HEK293 (cell line): ENCODE results near the gene MIA2.

Experiments
- BCL11B ChIP-seq: fragments of 450-650 bp; formaldehyde crosslinking; IDR thresholded peaks from 2 replicates; pipeline ENCODE4 v1.5.1; 2016; ENCODE audit warnings: low read depth, missing biosample characterization, missing genetic modification characterization
- BCL6B ChIP-seq: fragments of 450-650 bp; formaldehyde crosslinking; IDR thresholded peaks from 2 replicates; pipeline ENCODE4 v1.5.1; 2017; ENCODE audit warnings: missing biosample characterization, missing genetic modification characterization
- INSM2 ChIP-seq: fragments of 450-650 bp; formaldehyde crosslinking; IDR thresholded peaks from 2 replicates; pipeline ENCODE4 v1.5.1; 2016; ENCODE audit warnings: missing biosample characterization, missing genetic modification characterization
- KLF10 ChIP-seq: fragments of 450-650 bp; IDR thresholded peaks from 2 replicates; pipeline ENCODE4 v1.5.1; 2018; ENCODE audit warnings: missing biosample characterization, mild to moderate bottlenecking, missing genetic modification characterization
- KLF16 ChIP-seq: fragments of 450-650 bp; formaldehyde crosslinking; IDR thresholded peaks from 2 replicates; pipeline ENCODE4 v1.5.1; 2017; ENCODE audit warnings: missing biosample characterization, missing genetic modification characterization
- TSHZ1 ChIP-seq: fragments of 450-650 bp; formaldehyde crosslinking; IDR thresholded peaks from 2 replicates; pipeline ENCODE4 v1.5.1; 2016; ENCODE audit warnings: missing biosample characterization, missing genetic modification characterization, borderline replicate concordance
- ZBTB17 ChIP-seq: fragments of 450-650 bp; formaldehyde crosslinking; IDR thresholded peaks from 2 replicates; pipeline ENCODE4 v1.5.1; 2016; ENCODE audit warnings: missing biosample characterization, missing genetic modification characterization
- ZFHX2 ChIP-seq: fragments of 450-650 bp; formaldehyde crosslinking; conservative IDR thresholded peaks from 2 replicates; pipeline ENCODE4 v1.5.1; 2016; ENCODE audit warnings: missing biosample characterization, missing genetic modification characterization
- ZNF133 ChIP-seq: fragments of 450-650 bp; formaldehyde crosslinking; IDR thresholded peaks from 2 replicates; pipeline ENCODE4 v1.5.1; 2016; ENCODE audit warnings: missing biosample characterization, missing genetic modification characterization
- ZNF175 ChIP-seq: fragments of 450-650 bp; formaldehyde crosslinking; IDR thresholded peaks from 2 replicates; pipeline ENCODE4 v1.5.1; 2016; ENCODE audit warnings: missing biosample characterization, missing genetic modification characterization
- ZNF2 ChIP-seq: fragments of 450-650 bp; formaldehyde crosslinking; IDR thresholded peaks from 2 replicates; pipeline ENCODE4 v1.5.1; 2016; ENCODE audit warnings: missing biosample characterization, missing genetic modification characterization
- ZNF23 ChIP-seq: fragments of 450-650 bp; formaldehyde crosslinking; IDR thresholded peaks from 2 replicates; pipeline ENCODE4 v1.5.1; 2016; ENCODE audit warnings: missing biosample characterization, missing genetic modification characterization, borderline replicate concordance
- ZNF324 ChIP-seq: fragments of 450-650 bp; formaldehyde crosslinking; IDR thresholded peaks from 2 replicates; pipeline ENCODE4 v1.5.1; 2016; ENCODE audit warnings: missing biosample characterization, missing genetic modification characterization
- ZNF341 ChIP-seq: fragments of 450-650 bp; formaldehyde crosslinking; IDR thresholded peaks from 2 replicates; pipeline ENCODE4; 2016; ENCODE audit warnings: low read depth, missing biosample characterization, missing genetic modification characterization
- ZNF654 ChIP-seq: fragments of 450-650 bp; formaldehyde crosslinking; IDR thresholded peaks from 2 replicates; pipeline ENCODE4 v1.5.1; 2016; ENCODE audit warnings: low read depth, missing biosample characterization, missing genetic modification characterization
- ZNF692 ChIP-seq: fragments of 450-650 bp; formaldehyde crosslinking; IDR thresholded peaks from 2 replicates; pipeline ENCODE4 v1.5.1; 2016; ENCODE audit warnings: missing biosample characterization, missing genetic modification characterization
- ZNF768 ChIP-seq: fragments of 450-650 bp; formaldehyde crosslinking; IDR thresholded peaks from 2 replicates; pipeline ENCODE4 v1.5.1; 2018; ENCODE audit warnings: missing biosample characterization, mild to moderate bottlenecking, missing genetic modification characterization
- ZSCAN23 ChIP-seq: fragments of 450-650 bp; formaldehyde crosslinking; IDR thresholded peaks from 2 replicates; pipeline ENCODE4 v1.5.1; 2016; ENCODE audit warnings: missing biosample characterization, missing genetic modification characterization
- ZXDB ChIP-seq: fragments of 450-650 bp; formaldehyde crosslinking; IDR thresholded peaks from 2 replicates; pipeline ENCODE4 v1.5.1; 2016; ENCODE audit warnings: missing biosample characterization, missing genetic modification characterization
- TF ChIP-seq, protein P1 (sequence below): fragments of 450-650 bp; formaldehyde crosslinking; conservative IDR thresholded peaks from 2 replicates; pipeline ENCODE4 v1.5.1; 2016; ENCODE audit warnings: low read depth, missing biosample characterization, missing genetic modification characterization
- TF ChIP-seq, protein P2 (sequence below): fragments of 450-650 bp; formaldehyde crosslinking; IDR thresholded peaks from 2 replicates; pipeline ENCODE4 v1.5.1; 2016; ENCODE audit warnings: missing biosample characterization, missing genetic modification characterization

Gene MIA2

DNA sequence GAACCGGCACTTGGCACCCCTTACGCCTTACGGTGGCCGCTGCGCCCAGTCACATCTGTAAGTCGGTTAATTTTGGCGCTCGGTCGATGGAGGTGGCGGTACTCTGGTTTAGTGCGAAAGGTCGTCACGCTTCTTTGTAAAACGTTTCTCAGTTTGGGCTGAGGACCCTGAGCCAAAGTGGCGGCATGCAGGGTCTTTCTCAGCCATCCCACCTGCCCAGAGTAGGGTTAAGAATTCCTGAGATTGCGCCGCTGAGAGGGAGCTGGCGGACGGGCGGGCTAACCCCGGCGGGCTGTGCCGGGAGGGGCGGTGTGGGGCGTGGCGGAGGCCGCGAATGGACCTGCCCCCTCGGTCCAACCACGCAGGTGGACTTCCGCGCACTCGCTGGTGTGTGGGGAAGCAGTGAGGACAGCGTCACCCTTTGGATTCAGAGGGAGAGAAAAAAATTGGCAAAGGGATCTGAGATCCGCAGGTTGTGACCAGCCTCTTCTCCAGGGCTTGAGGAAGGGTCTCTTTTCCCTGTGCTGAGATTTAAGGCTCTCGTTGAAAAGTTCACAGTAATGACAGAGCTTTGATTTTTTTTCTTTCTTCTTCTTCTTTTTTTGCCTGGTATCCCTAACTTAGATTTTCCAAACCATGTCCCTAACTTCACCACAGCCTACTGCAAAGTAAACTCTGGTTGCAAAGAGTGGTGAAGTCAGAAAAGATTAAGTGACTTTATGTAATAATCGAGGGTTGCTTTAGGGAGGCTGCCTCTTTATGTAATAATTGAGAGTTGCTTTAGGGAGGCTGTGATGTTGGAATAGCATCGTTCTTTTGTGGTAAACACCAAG is 199.1 kb downstream of the MIA2 start (continued):
- TF ChIP-seq ZNF133 (tag by site-specific recombination): no peak
- no peak for TF ChIP-seq INSM2 (tag by site-specific recombination)
- TF ChIP-seq BCL11B: no peak
- 0 out of 2 replicates have a peak, but pooled peaks have one; percentile 4 for TF ChIP-seq ZNF654
- no peak for TF ChIP-seq BCL6B
- TF ChIP-seq, protein P1, sequence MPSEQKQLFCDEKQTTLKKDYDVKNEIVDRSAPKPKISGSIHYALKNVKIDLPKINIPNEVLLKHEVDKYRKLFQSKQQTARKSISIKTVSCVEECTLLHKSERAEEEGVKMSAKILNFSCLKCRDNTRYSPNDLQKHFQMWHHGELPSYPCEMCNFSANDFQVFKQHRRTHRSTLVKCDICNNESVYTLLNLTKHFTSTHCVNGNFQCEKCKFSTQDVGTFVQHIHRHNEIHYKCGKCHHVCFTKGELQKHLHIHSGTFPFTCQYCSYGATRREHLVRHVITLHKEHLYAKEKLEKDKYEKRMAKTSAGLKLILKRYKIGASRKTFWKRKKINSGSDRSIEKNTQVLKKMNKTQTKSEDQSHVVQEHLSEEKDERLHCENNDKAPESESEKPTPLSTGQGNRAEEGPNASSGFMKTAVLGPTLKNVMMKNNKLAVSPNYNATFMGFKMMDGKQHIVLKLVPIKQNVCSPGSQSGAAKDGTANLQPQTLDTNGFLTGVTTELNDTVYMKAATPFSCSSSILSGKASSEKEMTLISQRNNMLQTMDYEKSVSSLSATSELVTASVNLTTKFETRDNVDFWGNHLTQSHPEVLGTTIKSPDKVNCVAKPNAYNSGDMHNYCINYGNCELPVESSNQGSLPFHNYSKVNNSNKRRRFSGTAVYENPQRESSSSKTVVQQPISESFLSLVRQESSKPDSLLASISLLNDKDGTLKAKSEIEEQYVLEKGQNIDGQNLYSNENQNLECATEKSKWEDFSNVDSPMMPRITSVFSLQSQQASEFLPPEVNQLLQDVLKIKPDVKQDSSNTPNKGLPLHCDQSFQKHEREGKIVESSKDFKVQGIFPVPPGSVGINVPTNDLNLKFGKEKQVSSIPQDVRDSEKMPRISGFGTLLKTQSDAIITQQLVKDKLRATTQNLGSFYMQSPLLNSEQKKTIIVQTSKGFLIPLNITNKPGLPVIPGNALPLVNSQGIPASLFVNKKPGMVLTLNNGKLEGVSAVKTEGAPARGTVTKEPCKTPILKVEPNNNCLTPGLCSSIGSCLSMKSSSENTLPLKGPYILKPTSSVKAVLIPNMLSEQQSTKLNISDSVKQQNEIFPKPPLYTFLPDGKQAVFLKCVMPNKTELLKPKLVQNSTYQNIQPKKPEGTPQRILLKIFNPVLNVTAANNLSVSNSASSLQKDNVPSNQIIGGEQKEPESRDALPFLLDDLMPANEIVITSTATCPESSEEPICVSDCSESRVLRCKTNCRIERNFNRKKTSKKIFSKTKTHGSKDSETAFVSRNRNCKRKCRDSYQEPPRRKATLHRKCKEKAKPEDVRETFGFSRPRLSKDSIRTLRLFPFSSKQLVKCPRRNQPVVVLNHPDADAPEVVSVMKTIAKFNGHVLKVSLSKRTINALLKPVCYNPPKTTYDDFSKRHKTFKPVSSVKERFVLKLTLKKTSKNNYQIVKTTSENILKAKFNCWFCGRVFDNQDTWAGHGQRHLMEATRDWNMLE: no peak
- TF ChIP-seq ZNF175 (tag by site-specific recombination): no peak
- TF ChIP-seq, protein P2, sequence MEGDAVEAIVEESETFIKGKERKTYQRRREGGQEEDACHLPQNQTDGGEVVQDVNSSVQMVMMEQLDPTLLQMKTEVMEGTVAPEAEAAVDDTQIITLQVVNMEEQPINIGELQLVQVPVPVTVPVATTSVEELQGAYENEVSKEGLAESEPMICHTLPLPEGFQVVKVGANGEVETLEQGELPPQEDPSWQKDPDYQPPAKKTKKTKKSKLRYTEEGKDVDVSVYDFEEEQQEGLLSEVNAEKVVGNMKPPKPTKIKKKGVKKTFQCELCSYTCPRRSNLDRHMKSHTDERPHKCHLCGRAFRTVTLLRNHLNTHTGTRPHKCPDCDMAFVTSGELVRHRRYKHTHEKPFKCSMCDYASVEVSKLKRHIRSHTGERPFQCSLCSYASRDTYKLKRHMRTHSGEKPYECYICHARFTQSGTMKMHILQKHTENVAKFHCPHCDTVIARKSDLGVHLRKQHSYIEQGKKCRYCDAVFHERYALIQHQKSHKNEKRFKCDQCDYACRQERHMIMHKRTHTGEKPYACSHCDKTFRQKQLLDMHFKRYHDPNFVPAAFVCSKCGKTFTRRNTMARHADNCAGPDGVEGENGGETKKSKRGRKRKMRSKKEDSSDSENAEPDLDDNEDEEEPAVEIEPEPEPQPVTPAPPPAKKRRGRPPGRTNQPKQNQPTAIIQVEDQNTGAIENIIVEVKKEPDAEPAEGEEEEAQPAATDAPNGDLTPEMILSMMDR (tag by site-specific recombination): peak; percentile 53
- peak; percentile 77 for TF ChIP-seq ZNF341
- TF ChIP-seq ZNF768 (tag by site-specific recombination): peak; percentile 33; the same call in 1 of the 2 replicates
- peak; percentile 83 for TF ChIP-seq KLF10
- TF ChIP-seq ZSCAN23 (tag by site-specific recombination): no peak
- TF ChIP-seq ZFHX2 (tag by site-specific recombination): 0 out of 2 replicates have a peak, but pooled peaks have one; percentile 18
- TF ChIP-seq ZNF2 (tag by site-specific recombination): peak; percentile 19; the same call in 1 of the 2 replicates
- no peak for TF ChIP-seq TSHZ1
- TF ChIP-seq ZNF692: no peak
- peak; percentile 83 for TF ChIP-seq ZBTB17 (tag by site-specific recombination)
- TF ChIP-seq ZNF324 (tag by site-specific recombination): no peak
- TF ChIP-seq ZNF23 (tag by site-specific recombination): no peak
- TF ChIP-seq KLF16 (tag by site-specific recombination): peak; percentile 66
- TF ChIP-seq ZXDB (tag by site-specific recombination): no peak; the same call in 1 of the 2 replicates
